PC-3 (cell line): ENCODE measurements around the gene LRP1B. TPM values are rescaled to one million over a fixed set of nuclear protein-coding genes. Genes with fewer than 3 reads are reported as not detected.
A peak's percentile ranks its signal among the peaks of the same experiment; 100 is the strongest.

Experiments
- ATAC-seq: fragments of 200-7000 bp; cut with Tn5 transposase; 2 replicates; pipeline ENCODE4 v1.9.1; 2020; ENCODE audit warnings: mild to moderate bottlenecking, moderate library complexity
- BruUV-seq: library from RNA; stranded (reverse); fragments of 400-500 nt; replicated peaks from 2 replicates; lab custom pipeline; 2021; lab: Mats Ljungman, UMichigan
- CTCF ChIA-PET: fragments of 300-600 bp; sonication (Branson Sonifier 250); formaldehyde crosslinking; loops from one replicate; lab custom pipeline; 2022; ENCODE audit warnings: antibody characterized with exemption; lab: Charles Lee
- POLR2A ChIA-PET: fragments of 300-600 bp; sonication (Branson Sonifier 250); formaldehyde crosslinking; loops from one replicate; lab custom pipeline; 2022; ENCODE audit warnings: antibody characterized with exemption; ENCODE audit not compliant: unreplicated experiment; lab: Charles Lee
- DNase-seq: peaks from one replicate; pipeline ENCODE4 v3.0.0-alpha.2; 2015
- H2AFZ ChIP-seq: fragments of 300-600 bp; sonication (generic); 2 replicates; pipeline ENCODE4 v1.6.0; 2016; ENCODE audit warnings: antibody characterized with exemption, low read length
- H3F3A ChIP-seq: fragments of 300-600 bp; sonication (generic); one replicate; pipeline ENCODE4 v1.6.0; 2017; ENCODE audit warnings: antibody characterized with exemption, low read length, control low read depth, mild to moderate bottlenecking; ENCODE audit not compliant: unreplicated experiment
- H3K27ac ChIP-seq: fragments of 300-600 bp; sonication (generic); 2 replicates; pipeline ENCODE4 v1.5.1; 2016; ENCODE audit warnings: mild to moderate bottlenecking, low read length
- H3K27me3 ChIP-seq: fragments of 300-600 bp; sonication (generic); 2 replicates; pipeline ENCODE4 v1.6.1; 2016; ENCODE audit warnings: low read length, mixed read lengths
- H3K36me3 ChIP-seq: fragments of 300-600 bp; sonication (generic); 2 replicates; pipeline ENCODE4 v1.6.1; 2016; ENCODE audit warnings: low read depth, mixed run types, low read length, mixed read lengths
- H3K4me1 ChIP-seq: fragments of 300-600 bp; sonication (generic); 2 replicates; pipeline ENCODE4 v1.5.1; 2016; ENCODE audit warnings: low read length; ENCODE audit not compliant: insufficient read depth
- H3K4me2 ChIP-seq: fragments of 300-600 bp; sonication (generic); 2 replicates; pipeline ENCODE4 v1.6.0; 2016; ENCODE audit warnings: low read length
- H3K4me3 ChIP-seq: fragments of 300-600 bp; sonication (generic); 2 replicates; pipeline ENCODE4 v1.5.1; 2016; ENCODE audit warnings: mild to moderate bottlenecking, low read length, mixed read lengths
- H3K79me2 ChIP-seq: fragments of 300-600 bp; sonication (generic); 2 replicates; pipeline ENCODE4 v1.6.1; 2017; ENCODE audit warnings: low read length, mixed read lengths
- H3K9ac ChIP-seq: fragments of 300-600 bp; sonication (generic); 2 replicates; pipeline ENCODE4 v1.6.0; 2016; ENCODE audit warnings: mild to moderate bottlenecking, low read length
- H3K9me2 ChIP-seq: fragments of 300-600 bp; sonication (generic); replicated peaks from 2 replicates; pipeline ENCODE4 v1.6.1; 2016; ENCODE audit warnings: mixed run types, low read length, mixed read lengths
- H3K9me3 ChIP-seq: fragments of 300-600 bp; sonication (generic); 2 replicates; pipeline ENCODE4 v1.6.1; 2016; ENCODE audit warnings: low read length, mixed read lengths
- H4K20me1 ChIP-seq: fragments of 300-600 bp; sonication (generic); 2 replicates; pipeline ENCODE4 v1.6.1; 2016; ENCODE audit warnings: low read length, mixed read lengths
- CTCF ChIP-seq: fragments of 300-600 bp; sonication (generic); conservative IDR thresholded peaks from 2 replicates; pipeline ENCODE4 v1.5.1; 2017; ENCODE audit warnings: antibody characterized with exemption, low read depth, mild to moderate bottlenecking, low read length
- EZH2phosphoT487 ChIP-seq: fragments of 300-600 bp; sonication (generic); IDR thresholded peaks from 2 replicates; pipeline ENCODE4 v1.6.1; 2018; ENCODE audit warnings: mild to moderate bottlenecking, antibody characterized with exemption, low read length, borderline replicate concordance
- intact Hi-C: fragments of 100-400 bp; cut with micrococcal nuclease; formaldehyde crosslinking; loops from 2 replicates; pipeline ENCODE4 v1.9.0; 2023
- total RNA-seq: library from RNA; depleted of rRNA; stranded (reverse); fragments of >200 nt; gene quantifications from 2 replicates; pipeline ENCODE4 v1.2.3, GENCODE V29; 2014

The LRP1B gene
- total RNA-seq, 1 experiment from 2014 or later = 0.04 TPM

- Histone ChIP-seq H2AFZ (no peak overlapping the region), H3K9me3 (no peaks in the 10 kb centered on the region), H3F3A (no peaks in the 10 kb centered on the region), H3K27me3 (no peaks in the 10 kb centered on the region), H3K4me2 (no peak overlapping the region), H3K79me2 (no peaks in the 10 kb centered on the region), H3K4me3 (no peak overlapping the region), H3K4me1 (no peaks in the 10 kb centered on the region), H3K9me2 (no peaks in the 10 kb centered on the region), H3K27ac (no peak overlapping the region), H3K36me3 (no peaks in the 10 kb centered on the region), H4K20me1 (no peaks in the 10 kb centered on the region), H3K9ac (no peak overlapping the region)
- TF ChIP-seq CTCF = no peak
- ATAC-seq = no peak
- CTCF ChIA-PET = no interaction called here
- no peak for DNase-seq
- no TSS peak for BruUV-seq
- intact Hi-C loops = no loop called here
- POLR2A ChIA-PET = interaction anchor here (0.6 kb wide), 1 partner anchor 66 kb away, joined by 7 read pairs; no protein-coding TSS in a partner anchor
These were observed 11.8 kb upstream of the LRP1B start for GRCh38 chr2:142142595-142142994.

- intact Hi-C loops = loop anchor here (2.0 kb wide), 1 partner anchor 584 kb away; no protein-coding TSS in a partner anchor
- TF ChIP-seq EZH2phosphoT487 (no peak), CTCF (peak; percentile 69)
- Histone ChIP-seq H4K20me1 (no peaks in the 10 kb centered on the region), H3K9me2 (no peaks in the 10 kb centered on the region), H3K4me1 (no peaks in the 10 kb centered on the region), H3K9ac (no peak overlapping the region), H3F3A (no peaks in the 10 kb centered on the region), H3K9me3 (no peaks in the 10 kb centered on the region), H3K27ac (no peak overlapping the region), H3K36me3 (no peaks in the 10 kb centered on the region), H3K79me2 (no peaks in the 10 kb centered on the region), H2AFZ (no peak overlapping the region), H3K4me2 (no peak overlapping the region), H3K27me3 (no peaks in the 10 kb centered on the region), H3K4me3 (no peak overlapping the region)
- CTCF ChIA-PET = interaction anchor here (0.5 to 1.4 kb wide), 8 partner anchors 160 to 1975 kb away, joined by 3 to 6 read pairs (median 3); no protein-coding TSS in a partner anchor
- no TSS peak for BruUV-seq
- POLR2A ChIA-PET = interaction anchor here (0.7 kb wide), 1 partner anchor 288 kb away, joined by 5 read pairs; no protein-coding TSS in a partner anchor
- ATAC-seq (0 out of 2 replicates have a peak, but pooled peaks have one; percentile 37), DNase-seq (peak; percentile 65)
These were observed 9.6 kb upstream of the LRP1B start for GRCh38 chr2:142140434-142140845.

- H3K9me3 ChIP-seq = no peaks in the 10 kb centered on the region
- no peaks in the 10 kb centered on the region for H3K4me1 ChIP-seq
- 0 out of 2 replicates have a peak overlapping the region, but pooled peaks have one; percentile 38 for H2AFZ ChIP-seq
- no TSS peak for BruUV-seq
- no peaks in the 10 kb centered on the region for H3F3A ChIP-seq
- no peaks in the 10 kb centered on the region for H3K36me3 ChIP-seq
- no peaks in the 10 kb centered on the region for H4K20me1 ChIP-seq
- no peak for DNase-seq
- no peak for TF ChIP-seq EZH2phosphoT487
- TF ChIP-seq CTCF = no peak
- ChIA-PET POLR2A (no interaction called here), CTCF (no interaction called here)
- no peak overlapping the region for H3K4me3 ChIP-seq
- ATAC-seq = no peak
- H3K4me2 ChIP-seq = no peak overlapping the region
- no peaks in the 10 kb centered on the region for H3K79me2 ChIP-seq
- no peak overlapping the region for H3K27ac ChIP-seq
- no peaks in the 10 kb centered on the region for H3K27me3 ChIP-seq
- no peak overlapping the region for H3K9ac ChIP-seq
- no peaks in the 10 kb centered on the region for H3K9me2 ChIP-seq
- intact Hi-C loops = loop anchor here (5.0 to 10.0 kb wide), 2 partner anchors 227 to 745 kb away; no protein-coding TSS in a partner anchor
These were observed 8.6 kb upstream of the LRP1B start for GRCh38 chr2:142139384-142139783.
